IPS-NIHi7 (cell line): ENCODE results near the gene ANO6.
A peak's percentile ranks its signal among the peaks of the same experiment; 100 is the strongest.
"Not testable (repeated sequence)": the region's sequence is repeated elsewhere in the genome, so short reads cannot be mapped to it uniquely, and the experiment has no call there.

ENCODE experiments used
- DNase-seq: peaks from one replicate; pipeline ENCODE4 v3.0.0; 2012; ENCODE audit warnings: mixed read lengths; ENCODE audit errors: extremely low spot score

Gene ANO6

GRCh38 chr12:45309836-45310626 is 94.1 kb downstream of the ANO6 start:
- DNase-seq: no peak

GRCh38 chr12:45310627-45310968 is 94.7 kb downstream of the ANO6 start:
- no peak for DNase-seq

- no peak for DNase-seq
Measured at GRCh38 chr12:45312012-45312411, 96.1 kb downstream of the ANO6 start.

GRCh38 chr12:45314770-45315169 is 98.9 kb downstream of the ANO6 start:
- DNase-seq: no peak

- no peak for DNase-seq
Measured at GRCh38 chr12:45315462-45315861, 99.6 kb downstream of the ANO6 start.

GRCh38 chr12:45317261-45317660 is 101.4 kb downstream of the ANO6 start:
- DNase-seq: not testable (repeated sequence)

GRCh38 chr12:45322810-45323209 is 106.9 kb downstream of the ANO6 start:
- DNase-seq: no peak

GRCh38 chr12:45324391-45324790 is 108.5 kb downstream of the ANO6 start:
- no peak for DNase-seq

GRCh38 chr12:45326358-45326975 is 110.6 kb downstream of the ANO6 start:
- no peak for DNase-seq

GRCh38 chr12:45327823-45328383 is 112.0 kb downstream of the ANO6 start:
- peak; percentile 26 for DNase-seq

- DNase-seq: no peak
Measured at GRCh38 chr12:45329238-45329637, 113.3 kb downstream of the ANO6 start.

GRCh38 chr12:45329702-45330101 is 113.8 kb downstream of the ANO6 start:
- DNase-seq: no peak

GRCh38 chr12:45331552-45331951 is 115.7 kb downstream of the ANO6 start:
- no peak for DNase-seq

GRCh38 chr12:45334396-45334795 is 118.5 kb downstream of the ANO6 start:
- DNase-seq: no peak

GRCh38 chr12:45336331-45336730 is 120.4 kb downstream of the ANO6 start:
- no peak for DNase-seq

- no peak for DNase-seq
Measured at GRCh38 chr12:45336762-45337596, 121.1 kb downstream of the ANO6 start.

- DNase-seq: no peak
Measured at GRCh38 chr12:45337835-45338234, 121.9 kb downstream of the ANO6 start.

- DNase-seq: no peak
Measured at GRCh38 chr12:45338272-45338671, 122.4 kb downstream of the ANO6 start.

- no peak for DNase-seq
Measured at GRCh38 chr12:45339035-45339434, 123.1 kb downstream of the ANO6 start.

- DNase-seq: no peak
Measured at GRCh38 chr12:45342171-45342570, 126.3 kb downstream of the ANO6 start.

GRCh38 chr12:45342848-45343247 is 127.0 kb downstream of the ANO6 start:
- DNase-seq: no peak
